ENCODE measurements around the gene BORCS5.

GRCh38 chr12:12518464-12518845, 161.6 kb downstream of the BORCS5 start:
- no peak for TF ChIP-seq POLR2AphosphoS5 (IDR thresholded peaks at IDR 0.05; ENCODE audit: low read depth, low read length)
- TF ChIP-seq CTCF (IDR thresholded peaks at IDR 0.05; ENCODE audit: control extremely low read depth in 1 of 3, insufficient read depth in 1 of 3, low read depth in 1 of 3, low read length in 3 of 3): no peak
- no peak for TF ChIP-seq EZH2 (IDR thresholded peaks at IDR 0.05; ENCODE audit: low read depth, low read length, severe bottlenecking)
- no peak for TF ChIP-seq POLR2A (IDR thresholded peaks at IDR 0.05; ENCODE audit: control extremely low read depth in 1 of 2, low read depth in 2 of 2, low read length in 2 of 2)
- TF ChIP-seq USF2 (IDR thresholded peaks at IDR 0.05; ENCODE audit: low read length): no peak
- TF ChIP-seq SAP30 (IDR thresholded peaks at IDR 0.05; ENCODE audit: insufficient read depth, insufficient replicate concordance, low read length): no peak
- TF ChIP-seq RAD21 (IDR thresholded peaks at IDR 0.05 in 1 of 2, conservative IDR thresholded peaks at IDR 0.05 in 1 of 2; ENCODE audit: low read depth in 2 of 2, low read length in 2 of 2): no peak
- TF ChIP-seq SUZ12 (IDR thresholded peaks at IDR 0.05; ENCODE audit: low read length): no peak
